ENCODE results near the gene CNEP1R1. TPM values are rescaled to one million over a fixed set of nuclear protein-coding genes. Genes with fewer than 3 reads are reported as not detected.

Gene CNEP1R1
- total RNA-seq, 2 experiments from 2014 or later: 19.9 to 24.1 TPM

GRCh38 chr16:50038286-50038685 lies 13.3 kb downstream of the CNEP1R1 start:
- no peak overlapping the region for H3K4me3 ChIP-seq (ENCODE audit: low read depth, low read length, poor library complexity, severe bottlenecking)
- H3K9me2 ChIP-seq (ENCODE audit: insufficient read depth, low read length): no peaks in the 10 kb centered on the region
- H3K79me2 ChIP-seq (ENCODE audit: insufficient read depth, low read depth, low read length): no peaks in the 10 kb centered on the region
- intact Hi-C loops (cut with micrococcal nuclease; ENCODE audit: unreplicated experiment): no loop called here
- ChIA-PET CTCF (ENCODE audit: unreplicated experiment) (no interaction called here), POLR2A (interaction anchor here (0.5 to 1.9 kb wide), 8 partner anchors 8 to 163 kb away, joined by 3 to 11 read pairs (median 4); partner anchors contain the start of gene CNEP1R1)
- H3K4me2 ChIP-seq (ENCODE audit: low read length): no peak overlapping the region
- no peak overlapping the region for H2AFZ ChIP-seq (ENCODE audit: low read length)
- no TSS peak for BruUV-seq (replicated peaks)
- H3K27ac ChIP-seq (ENCODE audit: low read depth, low read length, poor library complexity, severe bottlenecking): no peak overlapping the region
- no peak for TF ChIP-seq EZH2phosphoT487 (IDR thresholded peaks at IDR 0.05; ENCODE audit: borderline replicate concordance, low read depth, low read length)
- peaks cover 32% of the 10 kb centered on the region for H3K36me3 ChIP-seq (ENCODE audit: insufficient read depth, low read length)
- no peaks in the 10 kb centered on the region for H3K9me3 ChIP-seq (ENCODE audit: low read length)
- H3K4me1 ChIP-seq (ENCODE audit: insufficient read depth, low read length, poor library complexity, severe bottlenecking): peaks cover 6% of the 10 kb centered on the region
- H4K20me1 ChIP-seq (ENCODE audit: insufficient read depth, low read length): no peaks in the 10 kb centered on the region
- no peak for DNase-seq (ENCODE audit: low spot score)

GRCh38 chr16:50038756-50039529 lies 13.9 kb downstream of the CNEP1R1 start:
- no TSS peak for BruUV-seq (replicated peaks)
- Histone ChIP-seq H3K9me3 (ENCODE audit: low read length) (no peaks in the 10 kb centered on the region), H3K27ac (ENCODE audit: low read depth, low read length, poor library complexity, severe bottlenecking) (no peak overlapping the region), H2AFZ (ENCODE audit: low read length) (no peak overlapping the region), H3K4me1 (ENCODE audit: insufficient read depth, low read length, poor library complexity, severe bottlenecking) (peaks cover 6% of the 10 kb centered on the region), H3K9me2 (ENCODE audit: insufficient read depth, low read length) (no peaks in the 10 kb centered on the region), H3K36me3 (ENCODE audit: insufficient read depth, low read length) (peaks cover 28% of the 10 kb centered on the region), H3K79me2 (ENCODE audit: insufficient read depth, low read depth, low read length) (no peaks in the 10 kb centered on the region), H3K4me3 (ENCODE audit: low read depth, low read length, poor library complexity, severe bottlenecking) (no peak overlapping the region), H4K20me1 (ENCODE audit: insufficient read depth, low read length) (no peaks in the 10 kb centered on the region), H3K4me2 (ENCODE audit: low read length) (peak overlapping the region; percentile 13; the same call in 1 of the 2 replicates)
- no peak for TF ChIP-seq CTCF (conservative IDR thresholded peaks at IDR 0.05; ENCODE audit: low read length)
- no peak for TF ChIP-seq EZH2phosphoT487 (IDR thresholded peaks at IDR 0.05; ENCODE audit: borderline replicate concordance, low read depth, low read length)
- ChIA-PET CTCF (ENCODE audit: unreplicated experiment) (no interaction called here), POLR2A (interaction anchor here (0.5 to 1.3 kb wide), 7 partner anchors 9 to 164 kb away, joined by 3 to 11 read pairs (median 4); partner anchors contain the start of gene CNEP1R1)
- intact Hi-C loops (cut with micrococcal nuclease; ENCODE audit: unreplicated experiment): no loop called here
- DNase-seq (ENCODE audit: low spot score): peak; percentile 6

DNA sequence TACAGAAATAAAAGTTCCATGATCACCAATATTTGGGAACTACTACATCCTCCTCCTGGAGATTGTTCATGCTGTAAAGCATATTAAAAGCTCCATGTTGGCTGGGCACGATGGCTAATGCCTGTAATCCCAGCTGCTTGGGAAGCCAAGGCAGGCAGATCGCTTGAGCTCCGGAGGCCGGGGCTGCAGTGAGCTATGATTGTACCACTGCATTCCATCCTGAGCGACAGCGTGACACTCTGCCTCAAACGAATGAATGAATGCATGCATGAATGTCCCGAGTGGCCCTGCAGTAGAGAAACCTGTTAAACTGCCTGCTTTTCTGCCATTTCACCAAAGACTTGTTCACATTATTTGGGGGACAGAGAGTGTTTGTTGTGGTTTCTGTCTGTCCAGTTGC lies 15.0 kb downstream of the CNEP1R1 start:
- H3K36me3 ChIP-seq (ENCODE audit: insufficient read depth, low read length): peaks cover 18% of the 10 kb centered on the region
- intact Hi-C loops (cut with micrococcal nuclease; ENCODE audit: unreplicated experiment): no loop called here
- H3K4me3 ChIP-seq (ENCODE audit: low read depth, low read length, poor library complexity, severe bottlenecking): no peak overlapping the region
- no peaks in the 10 kb centered on the region for H4K20me1 ChIP-seq (ENCODE audit: insufficient read depth, low read length)
- ChIA-PET CTCF (ENCODE audit: unreplicated experiment) (no interaction called here), POLR2A (no interaction called here)
- H3K4me1 ChIP-seq (ENCODE audit: insufficient read depth, low read length, poor library complexity, severe bottlenecking): peaks cover 6% of the 10 kb centered on the region
- H2AFZ ChIP-seq (ENCODE audit: low read length): no peak overlapping the region
- no peak overlapping the region for H3K4me2 ChIP-seq (ENCODE audit: low read length)
- H3K9me2 ChIP-seq (ENCODE audit: insufficient read depth, low read length): no peaks in the 10 kb centered on the region
- DNase-seq (ENCODE audit: low spot score): no peak
- no peaks in the 10 kb centered on the region for H3K79me2 ChIP-seq (ENCODE audit: insufficient read depth, low read depth, low read length)
- BruUV-seq (replicated peaks): no TSS peak
- H3K27ac ChIP-seq (ENCODE audit: low read depth, low read length, poor library complexity, severe bottlenecking): no peak overlapping the region
- H3K9me3 ChIP-seq (ENCODE audit: low read length): no peaks in the 10 kb centered on the region
- TF ChIP-seq CTCF (conservative IDR thresholded peaks at IDR 0.05; ENCODE audit: low read length) (no peak), EZH2phosphoT487 (IDR thresholded peaks at IDR 0.05; ENCODE audit: borderline replicate concordance, low read depth, low read length) (no peak)

All from OCI-LY7 (cell line).